GM13977 (cell line): ENCODE data around the gene OR8G5.

Source experiments
- DNase-seq: peaks from one replicate; pipeline ENCODE4 v3.0.0; 2012; ENCODE audit warnings: low spot score
- in situ Hi-C: fragments of 300-500 bp; cut with MboI; formaldehyde crosslinking; loops from one replicate; pipeline ENCODE4 v1.12.0; 2022; ENCODE audit warnings: low sequenced_read_pairs, low pct_unique_long_range_greater_than_20kb, mixed read lengths, inconsistent platforms; ENCODE audit not compliant: unreplicated experiment
- TF ChIP-seq, protein P1 (sequence below): IDR thresholded peaks from 2 replicates; pipeline ENCODE4 v1.5.1; 2012; ENCODE audit warnings: mild to moderate bottlenecking, control low read depth; ENCODE audit not compliant: insufficient read depth; ENCODE audit errors: extremely low read depth, missing control alignments

OR8G5 gene

DNA sequence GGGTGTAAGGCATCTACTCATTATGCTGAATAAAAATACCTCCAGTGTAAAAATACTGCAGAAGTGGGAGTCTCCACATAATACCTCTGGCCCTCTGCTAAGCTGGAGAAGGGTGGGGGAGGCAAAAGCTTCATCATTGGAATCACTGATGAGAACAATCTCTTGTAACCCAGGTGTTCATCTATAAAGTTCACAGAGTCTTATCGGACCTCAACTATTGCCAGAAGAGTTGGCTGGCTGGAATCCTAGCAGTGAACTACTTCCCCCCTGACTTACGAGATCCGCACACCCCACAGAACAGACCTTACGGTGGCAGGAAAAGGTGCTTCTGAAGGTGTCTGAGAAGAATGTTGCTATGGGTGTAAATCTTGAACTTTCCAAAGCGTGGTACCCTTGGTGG, 55.1 kb downstream of the OR8G5 start:
- in situ Hi-C loops: no loop called here
- DNase-seq: no peak
- TF ChIP-seq, protein P1, sequence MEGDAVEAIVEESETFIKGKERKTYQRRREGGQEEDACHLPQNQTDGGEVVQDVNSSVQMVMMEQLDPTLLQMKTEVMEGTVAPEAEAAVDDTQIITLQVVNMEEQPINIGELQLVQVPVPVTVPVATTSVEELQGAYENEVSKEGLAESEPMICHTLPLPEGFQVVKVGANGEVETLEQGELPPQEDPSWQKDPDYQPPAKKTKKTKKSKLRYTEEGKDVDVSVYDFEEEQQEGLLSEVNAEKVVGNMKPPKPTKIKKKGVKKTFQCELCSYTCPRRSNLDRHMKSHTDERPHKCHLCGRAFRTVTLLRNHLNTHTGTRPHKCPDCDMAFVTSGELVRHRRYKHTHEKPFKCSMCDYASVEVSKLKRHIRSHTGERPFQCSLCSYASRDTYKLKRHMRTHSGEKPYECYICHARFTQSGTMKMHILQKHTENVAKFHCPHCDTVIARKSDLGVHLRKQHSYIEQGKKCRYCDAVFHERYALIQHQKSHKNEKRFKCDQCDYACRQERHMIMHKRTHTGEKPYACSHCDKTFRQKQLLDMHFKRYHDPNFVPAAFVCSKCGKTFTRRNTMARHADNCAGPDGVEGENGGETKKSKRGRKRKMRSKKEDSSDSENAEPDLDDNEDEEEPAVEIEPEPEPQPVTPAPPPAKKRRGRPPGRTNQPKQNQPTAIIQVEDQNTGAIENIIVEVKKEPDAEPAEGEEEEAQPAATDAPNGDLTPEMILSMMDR: no peak

DNA sequence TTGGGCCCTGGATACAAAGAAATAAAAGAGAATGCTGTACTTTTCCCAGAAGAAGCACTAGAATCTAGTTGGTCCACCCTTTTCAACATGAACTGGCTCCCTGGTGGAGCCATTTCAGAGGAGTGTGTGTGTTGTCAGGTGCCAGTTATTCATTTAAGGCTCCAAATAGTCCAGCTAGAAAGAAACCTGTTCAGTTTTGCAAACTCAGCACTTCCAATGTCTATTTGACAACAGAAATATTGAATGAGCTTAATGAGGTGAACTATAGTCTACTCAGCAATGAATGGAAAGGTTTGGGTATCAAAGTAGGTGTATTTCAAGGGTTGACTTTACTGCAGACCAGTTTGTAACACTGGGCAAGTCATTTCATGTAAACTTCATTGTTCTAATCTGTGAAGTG, 55.5 kb downstream of the OR8G5 start:
- TF ChIP-seq, protein P1: no peak
- no peak for DNase-seq
- in situ Hi-C loops: no loop called here

DNA sequence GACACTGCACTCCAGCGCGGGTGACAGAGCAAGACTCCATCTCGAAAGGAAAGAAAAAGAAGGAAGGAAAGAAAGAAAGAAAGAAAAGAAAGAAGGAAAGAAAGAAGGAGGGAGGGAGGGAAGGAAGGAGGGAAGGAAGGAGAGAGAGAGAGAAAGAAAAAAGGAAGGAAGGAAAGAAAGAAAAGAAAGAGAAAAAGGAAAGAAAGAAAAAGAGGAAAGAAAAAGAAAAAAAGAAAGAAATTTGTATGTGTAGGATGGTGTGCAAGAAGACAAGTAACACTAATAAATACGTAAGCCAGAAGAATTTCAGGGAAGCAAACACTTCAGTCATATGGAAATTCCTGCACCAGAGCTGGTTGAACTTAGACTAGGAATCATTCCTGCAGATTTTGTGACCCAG, 57.0 kb downstream of the OR8G5 start:
- TF ChIP-seq, protein P1: no peak
- in situ Hi-C loops: no loop called here
- DNase-seq: no peak

DNA sequence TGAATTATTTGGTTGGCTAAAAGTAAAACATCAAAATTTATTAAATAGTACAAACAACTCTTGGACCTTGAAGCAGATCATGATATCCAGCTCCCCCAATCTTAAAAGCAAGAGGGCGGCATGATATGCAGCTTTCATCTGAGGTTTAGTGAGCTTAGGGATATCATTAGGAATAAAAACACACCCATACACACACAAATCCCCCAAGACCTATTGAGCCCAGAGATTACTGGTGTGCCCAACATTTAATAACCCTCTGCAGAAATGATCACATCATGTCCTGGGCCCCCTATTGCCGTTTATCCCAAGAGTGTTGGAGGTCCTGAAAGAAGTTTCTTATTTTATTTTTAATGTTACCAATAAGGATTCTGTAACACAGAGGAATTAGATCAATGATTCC, 57.7 kb downstream of the OR8G5 start, which contains the start of gene OR8D1:
Gene OR8D1 (minus strand): TSS at position 101 of the 400 bp plus-strand sequence. CDS start 3,183 bp downstream, outside the sequence.
- TF ChIP-seq, protein P1: no peak
- no peak for DNase-seq
- in situ Hi-C loops: no loop called here

DNA sequence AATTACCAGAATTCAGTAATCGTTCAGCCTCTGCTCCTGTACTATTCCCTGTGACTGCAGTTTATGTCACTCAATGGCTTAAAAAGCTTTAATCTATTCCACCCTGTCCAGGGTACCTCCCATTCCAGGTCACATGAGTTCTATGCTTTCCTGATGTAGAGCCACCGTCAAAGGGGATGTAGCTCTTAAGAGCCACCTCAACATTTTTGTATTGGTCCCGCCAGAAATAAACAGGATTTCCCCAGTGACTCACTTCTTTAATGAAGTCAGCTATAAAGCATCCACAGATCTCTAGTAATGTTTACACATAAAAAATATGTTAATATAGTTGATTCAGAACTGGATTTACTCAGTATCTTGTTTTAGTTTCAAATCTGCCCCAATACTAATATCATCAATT, 58.9 kb downstream of the OR8G5 start:
- in situ Hi-C loops: no loop called here
- no peak for DNase-seq
- TF ChIP-seq, protein P1: no peak
